GM23338 (cell line): ENCODE results near the gene DIAPH1. TPM values are rescaled to one million over a fixed set of nuclear protein-coding genes. Genes with fewer than 3 reads are reported as not detected.

Source experiments
- ATAC-seq: fragments of 200-7000 bp; cut with Tn5 transposase; 3 replicates; pipeline ENCODE4 v1.9.1; 2020
- DNase-seq: peaks from one replicate; pipeline ENCODE4 v3.0.0-alpha.2; 2015; ENCODE audit warnings: low spot score
- H2AFZ ChIP-seq: fragments of 200-600 bp; sonication (generic); 2 replicates; pipeline ENCODE4 v1.8.0; 2016; ENCODE audit warnings: antibody characterized with exemption, mild to moderate bottlenecking, moderate library complexity
- H3F3A ChIP-seq: fragments of 200-600 bp; sonication (generic); replicated peaks from 2 replicates; pipeline ENCODE4 v1.8.0; 2017; ENCODE audit warnings: antibody characterized with exemption, mixed run types, low read depth
- H3K27ac ChIP-seq: fragments of 200-600 bp; sonication (generic); 2 replicates; pipeline ENCODE4 v1.6.1; 2016; ENCODE audit warnings: low read depth
- H3K27me3 ChIP-seq: fragments of 200-600 bp; sonication (generic); 2 replicates; pipeline ENCODE4 v1.8.0; 2016; ENCODE audit warnings: mild to moderate bottlenecking, mixed run types, moderate library complexity; ENCODE audit not compliant: insufficient read depth
- H3K36me3 ChIP-seq: fragments of 200-600 bp; sonication (generic); 2 replicates; pipeline ENCODE4 v1.8.0; 2016; ENCODE audit warnings: mild to moderate bottlenecking; ENCODE audit not compliant: insufficient read depth
- H3K4me1 ChIP-seq: fragments of 200-600 bp; sonication (generic); 2 replicates; pipeline ENCODE4 v1.8.0; 2016; ENCODE audit warnings: mild to moderate bottlenecking, moderate library complexity; ENCODE audit not compliant: insufficient read depth
- H3K4me2 ChIP-seq: fragments of 200-600 bp; sonication (generic); 2 replicates; pipeline ENCODE4 v1.7.1; 2017; ENCODE audit warnings: mixed run types
- H3K4me3 ChIP-seq: fragments of 200-600 bp; sonication (generic); 2 replicates; pipeline ENCODE4 v1.6.1; 2016; ENCODE audit warnings: mixed run types
- H3K79me2 ChIP-seq: fragments of 200-600 bp; sonication (generic); replicated peaks from 2 replicates; pipeline ENCODE4 v1.8.0; 2017; ENCODE audit warnings: mild to moderate bottlenecking; ENCODE audit not compliant: insufficient read depth
- H3K9me2 ChIP-seq: fragments of 200-600 bp; sonication (generic); 2 replicates; pipeline ENCODE4 v1.8.0; 2017; ENCODE audit not compliant: insufficient read depth
- H4K20me1 ChIP-seq: fragments of 200-600 bp; sonication (generic); replicated peaks from 2 replicates; pipeline ENCODE4 v1.8.0; 2017; ENCODE audit warnings: mild to moderate bottlenecking; ENCODE audit not compliant: insufficient read depth
- H3K27ac Mint-ChIP-seq: 2 replicates; pipeline ENCODE4 v1.8.0; 2020; ENCODE audit warnings: inconsistent platforms, mild to moderate bottlenecking, moderate library complexity, mixed read lengths
- H3K27me3 Mint-ChIP-seq: 3 replicates; pipeline ENCODE4 v1.8.0; 2022; ENCODE audit warnings: low read depth, mild to moderate bottlenecking, moderate library complexity, mixed read lengths, inconsistent platforms; ENCODE audit not compliant: insufficient read depth, poor library complexity
- H3K36me3 Mint-ChIP-seq: 3 replicates; pipeline ENCODE4 v1.8.0; 2021; ENCODE audit warnings: low read depth, mild to moderate bottlenecking, inconsistent platforms, moderate library complexity, mixed read lengths
- H3K4me1 Mint-ChIP-seq: 3 replicates; pipeline ENCODE4 v1.8.0; 2020; ENCODE audit warnings: mild to moderate bottlenecking, inconsistent platforms, mixed read lengths
- H3K4me3 Mint-ChIP-seq: 3 replicates; pipeline ENCODE4 v1.8.0; 2021; ENCODE audit warnings: moderate library complexity, mild to moderate bottlenecking, inconsistent platforms, mixed read lengths
- H3K9me3 Mint-ChIP-seq: 3 replicates; pipeline ENCODE4 v1.8.0; 2020; ENCODE audit warnings: moderate library complexity, mild to moderate bottlenecking, inconsistent platforms, mixed read lengths
- CREB1 ChIP-seq: fragments of 250-450 bp; sonication (Bioruptor Pico); IDR thresholded peaks from 2 replicates; pipeline ENCODE4 v1.5.0; 2020; ENCODE audit warnings: low read depth, mild to moderate bottlenecking, moderate library complexity
- ETS1 ChIP-seq: IDR thresholded peaks from 2 replicates; pipeline ENCODE4 v1.6.1; 2016; ENCODE audit warnings: antibody characterized with exemption
- EZH2 ChIP-seq: fragments of 200-600 bp; sonication (generic); IDR thresholded peaks from one replicate; pipeline ENCODE4 v1.8.0; 2017; ENCODE audit warnings: antibody characterized with exemption, mild to moderate bottlenecking, low read depth; ENCODE audit not compliant: unreplicated experiment
- EZH2phosphoT487 ChIP-seq: fragments of 200-600 bp; sonication (generic); IDR thresholded peaks from one replicate; pipeline ENCODE4 v1.8.1; 2018; ENCODE audit warnings: antibody characterized with exemption; ENCODE audit not compliant: unreplicated experiment
- JUNB ChIP-seq: IDR thresholded peaks from one replicate; pipeline ENCODE4 v1.6.1; 2016; ENCODE audit warnings: antibody characterized with exemption; ENCODE audit not compliant: unreplicated experiment
- NANOG ChIP-seq: IDR thresholded peaks from 2 replicates; pipeline ENCODE4 v1.6.1; 2016; ENCODE audit warnings: antibody characterized with exemption, borderline replicate concordance
- POLR2AphosphoS5 ChIP-seq: IDR thresholded peaks from 2 replicates; pipeline ENCODE4 v1.6.1; 2016; ENCODE audit warnings: antibody characterized with exemption, low read depth
- STAT1 ChIP-seq: IDR thresholded peaks from one replicate; pipeline ENCODE4 v1.6.1; 2016; ENCODE audit warnings: antibody characterized with exemption; ENCODE audit not compliant: unreplicated experiment
- ZNF114 ChIP-seq: fragments of 250-450 bp; sonication (Bioruptor Pico); IDR thresholded peaks from 2 replicates; pipeline ENCODE4 v1.5.0; 2020; ENCODE audit warnings: mild to moderate bottlenecking, moderate library complexity
- ZNF331 ChIP-seq: fragments of 250-450 bp; sonication (Bioruptor Pico); IDR thresholded peaks from 2 replicates; pipeline ENCODE4 v1.5.0; 2020; ENCODE audit warnings: low read depth, mild to moderate bottlenecking, moderate library complexity
- ZNF462 ChIP-seq: fragments of 250-450 bp; sonication (Bioruptor Pico); IDR thresholded peaks from 2 replicates; pipeline ENCODE4 v1.5.0; 2020; ENCODE audit warnings: mild to moderate bottlenecking, moderate library complexity
- polyA plus RNA-seq: library from polyadenylated mRNA; unstranded; fragments of >200 nt; fragmentation: Nextera tagmentation; extraction: Ambion mirVana; gene quantifications from 2 replicates; pipeline ENCODE4 v1.2.1, GENCODE V29; 2016
- total RNA-seq: library from RNA; depleted of rRNA; stranded (reverse); fragments of >200 nt; shearing (Covaris generic); gene quantifications from 2 replicates; pipeline ENCODE4 v1.2.3, GENCODE V29; 2014
- TF ChIP-seq, protein P1 (sequence below), 2 experiments: fragments of 200-600 bp in 1 of 2; sonication (generic) in 1 of 2; conservative IDR thresholded peaks; 2 replicates each; pipeline versions ENCODE4 v1.5.1 to v1.6.1; 2016 to 2017; ENCODE audit warnings: antibody characterized with exemption in 2 of 2, low read depth in 2 of 2, mild to moderate bottlenecking in 2 of 2, moderate library complexity in 1 of 2
- TF ChIP-seq, protein P2 (sequence below): IDR thresholded peaks from one replicate; pipeline ENCODE4 v1.6.1; 2018; ENCODE audit warnings: antibody characterized with exemption; ENCODE audit not compliant: unreplicated experiment

DIAPH1 gene
- total and polyA plus RNA-seq, 2 experiments from 2014 or later, result 42.9 to 104 TPM

DNA sequence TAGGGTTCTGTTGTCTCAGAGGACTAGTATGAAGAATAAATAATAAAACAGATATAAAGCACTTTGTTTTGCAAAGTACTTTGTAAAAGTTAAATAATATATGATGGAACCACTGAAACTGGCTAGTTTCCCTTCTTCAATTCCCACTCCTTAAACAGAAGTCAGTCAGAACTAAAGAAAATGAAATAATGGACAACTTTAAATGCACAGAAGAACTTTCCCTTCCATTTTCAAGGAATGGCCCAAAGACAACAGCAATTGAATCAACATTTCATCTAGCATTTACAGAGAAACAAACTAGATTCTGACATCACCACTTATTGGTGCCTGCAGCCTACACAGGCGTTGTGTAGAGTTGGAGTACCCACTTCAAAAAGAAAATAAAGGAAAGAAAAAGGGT lies 16.2 kb downstream of the DIAPH1 start:
- H3F3A ChIP-seq, result no peaks in the 10 kb centered on the region
- ATAC-seq (no peak), DNase-seq (no peak)
- H4K20me1 ChIP-seq, result peaks cover 32% of the 10 kb centered on the region
- no peak overlapping the region for H3K4me3 ChIP-seq
- H3K27ac ChIP-seq, result no peak overlapping the region
- Mint-ChIP-seq H3K27me3 (peaks cover 2% of the 10 kb centered on the region), H3K27ac (no peak overlapping the region), H3K36me3 (no peaks in the 10 kb centered on the region), H3K9me3 (no peaks in the 10 kb centered on the region), H3K4me3 (no peak overlapping the region), H3K4me1 (peaks cover 9% of the 10 kb centered on the region)
- TF ChIP-seq JUNB (no peak), ZNF331 (CRISPR knock-in tag) (no peak), EZH2 (no peak), ZNF462 (CRISPR knock-in tag) (no peak), ZNF114 (CRISPR knock-in tag) (no peak), POLR2AphosphoS5 (no peak), STAT1 (no peak), CREB1 (CRISPR knock-in tag) (no peak), EZH2phosphoT487 (no peak), ETS1 (no peak), NANOG (no peak)
- TF ChIP-seq, protein P1, sequence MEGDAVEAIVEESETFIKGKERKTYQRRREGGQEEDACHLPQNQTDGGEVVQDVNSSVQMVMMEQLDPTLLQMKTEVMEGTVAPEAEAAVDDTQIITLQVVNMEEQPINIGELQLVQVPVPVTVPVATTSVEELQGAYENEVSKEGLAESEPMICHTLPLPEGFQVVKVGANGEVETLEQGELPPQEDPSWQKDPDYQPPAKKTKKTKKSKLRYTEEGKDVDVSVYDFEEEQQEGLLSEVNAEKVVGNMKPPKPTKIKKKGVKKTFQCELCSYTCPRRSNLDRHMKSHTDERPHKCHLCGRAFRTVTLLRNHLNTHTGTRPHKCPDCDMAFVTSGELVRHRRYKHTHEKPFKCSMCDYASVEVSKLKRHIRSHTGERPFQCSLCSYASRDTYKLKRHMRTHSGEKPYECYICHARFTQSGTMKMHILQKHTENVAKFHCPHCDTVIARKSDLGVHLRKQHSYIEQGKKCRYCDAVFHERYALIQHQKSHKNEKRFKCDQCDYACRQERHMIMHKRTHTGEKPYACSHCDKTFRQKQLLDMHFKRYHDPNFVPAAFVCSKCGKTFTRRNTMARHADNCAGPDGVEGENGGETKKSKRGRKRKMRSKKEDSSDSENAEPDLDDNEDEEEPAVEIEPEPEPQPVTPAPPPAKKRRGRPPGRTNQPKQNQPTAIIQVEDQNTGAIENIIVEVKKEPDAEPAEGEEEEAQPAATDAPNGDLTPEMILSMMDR (conservative IDR thresholded peaks at IDR 0.05; ENCODE audit: low read depth in 2 of 2), result no peak
- TF ChIP-seq, protein P2, sequence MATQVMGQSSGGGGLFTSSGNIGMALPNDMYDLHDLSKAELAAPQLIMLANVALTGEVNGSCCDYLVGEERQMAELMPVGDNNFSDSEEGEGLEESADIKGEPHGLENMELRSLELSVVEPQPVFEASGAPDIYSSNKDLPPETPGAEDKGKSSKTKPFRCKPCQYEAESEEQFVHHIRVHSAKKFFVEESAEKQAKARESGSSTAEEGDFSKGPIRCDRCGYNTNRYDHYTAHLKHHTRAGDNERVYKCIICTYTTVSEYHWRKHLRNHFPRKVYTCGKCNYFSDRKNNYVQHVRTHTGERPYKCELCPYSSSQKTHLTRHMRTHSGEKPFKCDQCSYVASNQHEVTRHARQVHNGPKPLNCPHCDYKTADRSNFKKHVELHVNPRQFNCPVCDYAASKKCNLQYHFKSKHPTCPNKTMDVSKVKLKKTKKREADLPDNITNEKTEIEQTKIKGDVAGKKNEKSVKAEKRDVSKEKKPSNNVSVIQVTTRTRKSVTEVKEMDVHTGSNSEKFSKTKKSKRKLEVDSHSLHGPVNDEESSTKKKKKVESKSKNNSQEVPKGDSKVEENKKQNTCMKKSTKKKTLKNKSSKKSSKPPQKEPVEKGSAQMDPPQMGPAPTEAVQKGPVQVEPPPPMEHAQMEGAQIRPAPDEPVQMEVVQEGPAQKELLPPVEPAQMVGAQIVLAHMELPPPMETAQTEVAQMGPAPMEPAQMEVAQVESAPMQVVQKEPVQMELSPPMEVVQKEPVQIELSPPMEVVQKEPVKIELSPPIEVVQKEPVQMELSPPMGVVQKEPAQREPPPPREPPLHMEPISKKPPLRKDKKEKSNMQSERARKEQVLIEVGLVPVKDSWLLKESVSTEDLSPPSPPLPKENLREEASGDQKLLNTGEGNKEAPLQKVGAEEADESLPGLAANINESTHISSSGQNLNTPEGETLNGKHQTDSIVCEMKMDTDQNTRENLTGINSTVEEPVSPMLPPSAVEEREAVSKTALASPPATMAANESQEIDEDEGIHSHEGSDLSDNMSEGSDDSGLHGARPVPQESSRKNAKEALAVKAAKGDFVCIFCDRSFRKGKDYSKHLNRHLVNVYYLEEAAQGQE, result no peak
- H3K79me2 ChIP-seq, result peaks cover 98% of the 10 kb centered on the region
- no peaks in the 10 kb centered on the region for H3K9me2 ChIP-seq
- no peaks in the 10 kb centered on the region for H3K27me3 ChIP-seq
- no peaks in the 10 kb centered on the region for H3K36me3 ChIP-seq
- H2AFZ ChIP-seq, result no peak overlapping the region
- no peak overlapping the region for H3K4me2 ChIP-seq
- H3K4me1 ChIP-seq, result no peaks in the 10 kb centered on the region
